Stimulated activated memory B cell treated with anti-CD40 and anti-IgM and Interleukin-4, amounts not matched to agents 10 μg/mL and 1 μg/mL and 100 μg/mL, for 72 hours (primary cell): ENCODE data around the gene TNFSF12.

ENCODE experiments used
- ATAC-seq: fragments of 150-1000 bp; cut with Tn5 transposase; 2 replicates; pipeline ENCODE4 v1.10.0; 2021
- H3K27ac Mint-ChIP-seq: one replicate; pipeline ENCODE4 v1.8.0; 2022; ENCODE audit warnings: mild to moderate bottlenecking, mixed read lengths
- H3K27me3 Mint-ChIP-seq: one replicate; pipeline ENCODE4 v1.8.0; 2022; ENCODE audit warnings: mixed read lengths
- H3K36me3 Mint-ChIP-seq: one replicate; pipeline ENCODE4 v1.8.0; 2022; ENCODE audit warnings: mixed read lengths
- H3K4me1 Mint-ChIP-seq: one replicate; pipeline ENCODE4 v1.8.0; 2022; ENCODE audit warnings: mixed read lengths
- H3K4me3 Mint-ChIP-seq: one replicate; pipeline ENCODE4 v1.8.0; 2022; ENCODE audit warnings: mild to moderate bottlenecking, moderate library complexity, mixed read lengths
- H3K9me3 Mint-ChIP-seq: one replicate; pipeline ENCODE4 v1.8.0; 2022; ENCODE audit warnings: mixed read lengths

The TNFSF12 gene, protein sequence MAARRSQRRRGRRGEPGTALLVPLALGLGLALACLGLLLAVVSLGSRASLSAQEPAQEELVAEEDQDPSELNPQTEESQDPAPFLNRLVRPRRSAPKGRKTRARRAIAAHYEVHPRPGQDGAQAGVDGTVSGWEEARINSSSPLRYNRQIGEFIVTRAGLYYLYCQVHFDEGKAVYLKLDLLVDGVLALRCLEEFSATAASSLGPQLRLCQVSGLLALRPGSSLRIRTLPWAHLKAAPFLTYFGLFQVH

DNA sequence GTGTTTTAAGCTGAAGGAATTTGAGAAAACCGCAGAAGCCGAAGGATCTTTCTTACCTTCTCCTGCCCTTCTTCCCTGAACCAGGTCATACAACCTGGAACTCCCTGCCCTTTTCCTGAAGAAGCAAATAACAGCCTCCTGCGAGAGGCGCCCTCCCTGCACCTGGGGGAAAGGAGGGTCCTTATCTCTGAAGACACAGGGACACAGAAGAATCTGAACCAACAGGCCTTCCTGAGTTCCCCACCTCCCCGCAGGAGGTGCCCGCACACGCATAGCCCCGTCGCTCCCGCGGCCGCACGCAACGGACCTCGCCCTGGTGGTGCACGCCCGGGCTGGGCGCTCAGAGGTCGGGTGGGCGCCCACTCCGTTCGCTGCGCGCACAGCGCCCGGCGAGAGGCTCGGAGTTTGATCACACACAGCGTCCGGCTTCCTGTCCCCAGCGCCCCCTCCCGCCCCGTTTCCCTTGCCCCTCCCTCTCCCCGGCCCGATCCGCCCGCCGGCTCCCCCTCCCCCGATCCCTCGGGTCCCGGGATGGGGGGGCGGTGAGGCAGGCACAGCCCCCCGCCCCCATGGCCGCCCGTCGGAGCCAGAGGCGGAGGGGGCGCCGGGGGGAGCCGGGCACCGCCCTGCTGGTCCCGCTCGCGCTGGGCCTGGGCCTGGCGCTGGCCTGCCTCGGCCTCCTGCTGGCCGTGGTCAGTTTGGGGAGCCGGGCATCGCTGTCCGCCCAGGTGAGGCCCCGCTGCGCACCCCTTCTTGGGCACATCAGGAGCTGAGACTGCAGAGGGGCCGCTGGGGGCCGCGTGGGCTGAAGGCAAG, at the start of gene TNFSF12:
TNFSF12 (plus strand) TSS at position 474 of the 816 bp plus-strand sequence; CDS start at position 570, 96 bp downstream.
- ATAC-seq: peak; percentile 75
- Mint-ChIP-seq H3K36me3 (peaks cover 4% of the 10 kb centered on the region), H3K27me3 (no peaks in the 10 kb centered on the region), H3K27ac (peak within 1 kb of the TSS; percentile 82), H3K4me1 (peaks cover 56% of the 10 kb centered on the region), H3K4me3 (peak within 1 kb of the TSS; percentile 79), H3K9me3 (no peaks in the 10 kb centered on the region)

DNA sequence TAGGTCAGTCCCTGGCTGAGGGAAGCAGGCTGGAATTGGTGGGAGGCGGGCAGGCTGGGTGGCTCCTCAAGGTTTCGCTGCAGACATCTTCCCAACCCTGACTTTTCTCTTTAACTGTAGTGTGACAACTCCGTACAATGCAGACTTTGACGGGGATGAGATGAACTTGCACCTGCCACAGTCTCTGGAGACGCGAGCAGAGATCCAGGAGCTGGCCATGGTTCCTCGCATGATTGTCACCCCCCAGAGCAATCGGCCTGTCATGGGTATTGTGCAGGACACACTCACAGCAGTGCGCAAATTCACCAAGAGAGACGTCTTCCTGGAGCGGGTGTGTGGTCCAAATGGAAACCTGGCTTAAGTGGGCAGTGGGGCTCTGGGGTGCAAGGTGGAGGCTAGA, 49.7 kb upstream of the TNFSF12 start:
- no peak overlapping the region for H3K27ac Mint-ChIP-seq
- H3K4me3 Mint-ChIP-seq: no peak overlapping the region
- peaks cover 6% of the 10 kb centered on the region for H3K4me1 Mint-ChIP-seq
- no peak for ATAC-seq
- H3K9me3 Mint-ChIP-seq: no peaks in the 10 kb centered on the region
- H3K36me3 Mint-ChIP-seq: peaks cover 76% of the 10 kb centered on the region
- H3K27me3 Mint-ChIP-seq: no peaks in the 10 kb centered on the region

DNA sequence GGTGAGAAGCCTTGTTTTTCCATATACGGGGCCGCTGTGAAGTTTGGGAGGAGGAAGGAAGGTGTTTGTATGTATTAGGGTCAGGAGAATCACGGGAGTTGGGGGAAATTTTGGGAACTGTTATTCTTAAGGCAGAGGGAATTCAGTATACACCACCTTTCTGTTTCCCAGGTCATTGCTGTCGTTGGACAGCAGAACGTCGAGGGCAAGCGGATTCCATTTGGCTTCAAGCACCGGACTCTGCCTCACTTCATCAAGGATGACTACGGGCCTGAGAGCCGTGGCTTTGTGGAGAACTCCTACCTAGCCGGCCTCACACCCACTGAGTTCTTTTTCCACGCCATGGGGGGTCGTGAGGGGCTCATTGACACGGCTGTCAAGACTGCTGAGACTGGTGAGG, 47.1 kb upstream of the TNFSF12 start:
- Mint-ChIP-seq H3K27me3 (no peaks in the 10 kb centered on the region), H3K36me3 (peaks cover 73% of the 10 kb centered on the region), H3K27ac (no peak overlapping the region), H3K4me1 (no peaks in the 10 kb centered on the region), H3K4me3 (no peak overlapping the region), H3K9me3 (no peaks in the 10 kb centered on the region)
- no peak for ATAC-seq

DNA sequence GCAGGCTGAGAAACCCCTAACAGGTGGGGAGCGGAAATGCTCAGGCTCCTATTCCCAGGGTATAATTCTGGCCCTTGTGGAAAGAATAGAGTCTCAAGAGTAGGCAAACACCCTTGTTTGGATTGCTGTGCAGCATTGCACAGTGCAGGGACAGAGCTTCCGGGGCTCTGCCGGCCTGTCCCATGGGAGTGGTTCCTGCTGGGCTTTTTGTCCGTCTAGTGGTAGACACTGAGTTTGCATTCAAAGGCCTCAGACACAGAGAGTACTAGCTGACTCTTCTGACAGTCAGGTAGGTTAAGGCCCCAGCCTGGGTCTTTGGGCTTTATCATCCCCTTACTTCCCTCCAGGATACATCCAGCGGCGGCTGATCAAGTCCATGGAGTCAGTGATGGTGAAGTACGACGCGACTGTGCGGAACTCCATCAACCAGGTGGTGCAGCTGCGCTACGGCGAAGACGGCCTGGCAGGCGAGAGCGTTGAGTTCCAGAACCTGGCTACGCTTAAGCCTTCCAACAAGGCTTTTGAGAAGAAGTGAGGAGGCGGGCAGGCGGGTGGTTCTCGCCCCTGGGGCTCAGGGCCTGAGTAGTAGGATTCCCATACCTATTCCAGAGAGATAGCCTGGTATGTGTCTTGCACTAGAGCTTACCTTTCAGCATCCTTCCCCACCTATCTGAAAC, 46.5 kb upstream of the TNFSF12 start:
- H3K4me1 Mint-ChIP-seq: no peaks in the 10 kb centered on the region
- no peaks in the 10 kb centered on the region for H3K9me3 Mint-ChIP-seq
- H3K27ac Mint-ChIP-seq: no peak overlapping the region
- peaks cover 70% of the 10 kb centered on the region for H3K36me3 Mint-ChIP-seq
- no peak for ATAC-seq
- H3K27me3 Mint-ChIP-seq: no peaks in the 10 kb centered on the region
- no peak overlapping the region for H3K4me3 Mint-ChIP-seq

DNA sequence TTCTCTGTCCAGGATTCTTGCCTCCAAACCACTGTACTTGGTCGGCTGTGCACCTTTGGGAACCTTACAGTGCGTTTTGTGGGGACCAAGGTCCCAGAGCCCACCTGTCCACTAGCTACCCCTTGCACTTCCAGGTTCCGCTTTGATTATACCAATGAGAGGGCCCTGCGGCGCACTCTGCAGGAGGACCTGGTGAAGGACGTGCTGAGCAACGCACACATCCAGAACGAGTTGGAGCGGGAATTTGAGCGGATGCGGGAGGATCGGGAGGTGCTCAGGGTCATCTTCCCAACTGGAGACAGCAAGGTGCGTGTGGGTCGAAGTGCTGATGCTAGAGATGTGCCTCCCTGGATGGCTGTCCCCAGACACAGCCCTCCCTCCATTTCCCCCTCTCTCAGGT, 45.9 kb upstream of the TNFSF12 start:
- Mint-ChIP-seq H3K4me3 (no peak overlapping the region), H3K27ac (peak overlapping the region; percentile 50), H3K4me1 (no peaks in the 10 kb centered on the region), H3K36me3 (peaks cover 69% of the 10 kb centered on the region), H3K27me3 (no peaks in the 10 kb centered on the region), H3K9me3 (no peaks in the 10 kb centered on the region)
- no peak for ATAC-seq

DNA sequence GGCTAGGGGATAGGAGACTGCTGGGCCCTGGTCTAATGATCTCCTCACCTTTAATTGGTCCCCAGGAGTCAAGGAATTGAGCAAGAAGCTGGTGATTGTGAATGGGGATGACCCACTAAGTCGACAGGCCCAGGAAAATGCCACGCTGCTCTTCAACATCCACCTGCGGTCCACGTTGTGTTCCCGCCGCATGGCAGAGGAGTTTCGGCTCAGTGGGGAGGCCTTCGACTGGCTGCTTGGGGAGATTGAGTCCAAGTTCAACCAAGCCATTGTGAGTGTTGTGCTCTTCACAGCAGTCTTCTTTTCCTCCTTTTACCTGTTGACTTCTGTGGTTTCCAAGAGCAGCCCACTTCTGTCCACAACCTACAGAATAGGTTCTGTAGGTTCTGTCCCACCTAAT, 45.3 kb upstream of the TNFSF12 start:
- Mint-ChIP-seq H3K27ac (peak overlapping the region; percentile 50), H3K36me3 (peaks cover 75% of the 10 kb centered on the region), H3K4me3 (no peak overlapping the region), H3K4me1 (no peaks in the 10 kb centered on the region), H3K9me3 (no peaks in the 10 kb centered on the region), H3K27me3 (no peaks in the 10 kb centered on the region)
- ATAC-seq: no peak

DNA sequence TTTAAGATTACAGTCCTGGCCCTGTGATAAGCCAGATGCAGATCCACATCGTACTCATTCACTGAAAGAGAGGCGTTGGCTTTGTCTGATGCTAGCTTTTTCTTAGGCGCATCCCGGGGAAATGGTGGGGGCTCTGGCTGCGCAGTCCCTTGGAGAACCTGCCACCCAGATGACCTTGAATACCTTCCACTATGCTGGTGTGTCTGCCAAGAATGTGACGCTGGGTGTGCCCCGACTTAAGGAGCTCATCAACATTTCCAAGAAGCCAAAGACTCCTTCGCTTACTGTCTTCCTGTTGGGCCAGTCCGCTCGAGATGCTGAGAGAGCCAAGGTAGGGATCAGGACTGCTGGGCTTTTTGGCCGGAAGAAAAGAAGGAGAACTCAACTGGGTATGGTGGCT, 40.7 kb upstream of the TNFSF12 start:
- Mint-ChIP-seq H3K27ac (no peak overlapping the region), H3K9me3 (no peaks in the 10 kb centered on the region), H3K4me3 (no peak overlapping the region), H3K4me1 (no peaks in the 10 kb centered on the region), H3K36me3 (peaks cover 78% of the 10 kb centered on the region), H3K27me3 (no peaks in the 10 kb centered on the region)
- ATAC-seq: no peak

DNA sequence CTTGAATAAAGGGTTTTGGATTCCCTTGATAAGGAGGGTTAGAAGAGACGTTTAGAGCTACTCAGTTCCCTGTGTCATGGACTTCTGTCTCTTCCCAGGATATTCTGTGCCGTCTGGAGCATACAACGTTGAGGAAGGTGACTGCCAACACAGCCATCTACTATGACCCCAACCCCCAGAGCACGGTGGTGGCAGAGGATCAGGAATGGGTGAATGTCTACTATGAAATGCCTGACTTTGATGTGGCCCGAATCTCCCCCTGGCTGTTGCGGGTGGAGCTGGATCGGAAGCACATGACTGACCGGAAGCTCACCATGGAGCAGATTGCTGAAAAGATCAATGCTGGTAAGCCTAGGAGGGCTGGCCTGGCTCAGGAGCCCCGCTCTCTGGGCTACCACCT, 40.0 kb upstream of the TNFSF12 start:
- Mint-ChIP-seq H3K27me3 (no peaks in the 10 kb centered on the region), H3K36me3 (peaks cover 78% of the 10 kb centered on the region), H3K4me3 (no peak overlapping the region), H3K27ac (no peak overlapping the region), H3K9me3 (no peaks in the 10 kb centered on the region), H3K4me1 (no peaks in the 10 kb centered on the region)
- no peak for ATAC-seq

DNA sequence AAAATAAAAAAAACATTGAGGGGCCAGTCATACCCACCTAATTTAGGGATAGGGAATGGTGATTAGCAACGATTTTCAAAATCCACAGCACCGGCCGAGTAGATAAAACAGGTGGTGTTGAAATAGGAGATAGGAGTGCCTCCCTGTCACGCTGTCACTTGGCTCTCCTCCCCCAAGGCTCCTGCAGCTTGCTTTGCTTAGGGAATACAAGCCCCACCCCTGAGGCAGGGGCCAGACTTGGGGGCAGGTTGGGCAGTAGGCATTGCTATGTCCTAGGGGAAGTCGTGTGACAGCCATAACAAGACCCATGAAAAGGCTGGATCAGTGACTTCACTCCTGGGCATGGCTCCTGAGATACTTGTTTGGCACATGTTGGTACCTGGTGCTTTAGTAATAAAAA, 38.9 kb upstream of the TNFSF12 start:
- H3K4me1 Mint-ChIP-seq: no peaks in the 10 kb centered on the region
- H3K27ac Mint-ChIP-seq: no peak overlapping the region
- peaks cover 74% of the 10 kb centered on the region for H3K36me3 Mint-ChIP-seq
- no peak for ATAC-seq
- no peaks in the 10 kb centered on the region for H3K9me3 Mint-ChIP-seq
- H3K4me3 Mint-ChIP-seq: no peak overlapping the region
- H3K27me3 Mint-ChIP-seq: no peaks in the 10 kb centered on the region

DNA sequence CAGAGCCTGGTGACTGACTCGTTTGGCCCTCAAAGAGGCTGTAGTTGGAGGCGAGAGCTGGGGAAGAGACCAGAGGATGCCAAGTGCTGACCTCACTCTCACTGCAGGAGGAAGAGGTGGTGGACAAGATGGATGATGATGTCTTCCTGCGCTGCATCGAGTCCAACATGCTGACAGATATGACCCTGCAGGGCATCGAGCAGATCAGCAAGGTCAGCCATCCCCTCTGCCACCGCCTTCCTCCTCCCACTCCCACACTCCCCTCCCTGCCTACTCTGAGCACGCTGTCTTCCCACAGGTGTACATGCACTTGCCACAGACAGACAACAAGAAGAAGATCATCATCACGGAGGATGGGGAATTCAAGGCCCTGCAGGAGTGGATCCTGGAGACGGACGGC, 37.8 kb upstream of the TNFSF12 start:
- H3K9me3 Mint-ChIP-seq: no peaks in the 10 kb centered on the region
- H3K4me3 Mint-ChIP-seq: no peak overlapping the region
- H3K4me1 Mint-ChIP-seq: no peaks in the 10 kb centered on the region
- H3K36me3 Mint-ChIP-seq: peaks cover 67% of the 10 kb centered on the region
- ATAC-seq: no peak
- H3K27me3 Mint-ChIP-seq: no peaks in the 10 kb centered on the region
- no peak overlapping the region for H3K27ac Mint-ChIP-seq

DNA sequence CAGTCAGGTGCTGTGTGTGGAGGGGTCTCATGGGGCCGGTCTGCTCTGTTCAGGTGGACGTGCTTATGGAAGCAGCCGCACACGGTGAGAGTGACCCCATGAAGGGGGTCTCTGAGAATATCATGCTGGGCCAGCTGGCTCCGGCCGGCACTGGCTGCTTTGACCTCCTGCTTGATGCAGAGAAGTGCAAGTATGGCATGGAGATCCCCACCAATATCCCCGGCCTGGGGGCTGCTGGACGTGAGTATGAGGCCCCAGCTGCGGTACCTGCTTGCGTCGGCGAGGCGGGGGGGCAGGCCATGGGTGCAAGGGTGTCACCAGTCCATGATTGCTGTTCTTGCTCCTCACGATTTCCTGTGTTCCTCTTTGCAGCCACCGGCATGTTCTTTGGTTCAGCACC, 36.8 kb upstream of the TNFSF12 start:
- no peak overlapping the region for H3K27ac Mint-ChIP-seq
- ATAC-seq: no peak
- no peaks in the 10 kb centered on the region for H3K4me1 Mint-ChIP-seq
- peaks cover 58% of the 10 kb centered on the region for H3K36me3 Mint-ChIP-seq
- H3K9me3 Mint-ChIP-seq: no peaks in the 10 kb centered on the region
- no peak overlapping the region for H3K4me3 Mint-ChIP-seq
- H3K27me3 Mint-ChIP-seq: no peaks in the 10 kb centered on the region

DNA sequence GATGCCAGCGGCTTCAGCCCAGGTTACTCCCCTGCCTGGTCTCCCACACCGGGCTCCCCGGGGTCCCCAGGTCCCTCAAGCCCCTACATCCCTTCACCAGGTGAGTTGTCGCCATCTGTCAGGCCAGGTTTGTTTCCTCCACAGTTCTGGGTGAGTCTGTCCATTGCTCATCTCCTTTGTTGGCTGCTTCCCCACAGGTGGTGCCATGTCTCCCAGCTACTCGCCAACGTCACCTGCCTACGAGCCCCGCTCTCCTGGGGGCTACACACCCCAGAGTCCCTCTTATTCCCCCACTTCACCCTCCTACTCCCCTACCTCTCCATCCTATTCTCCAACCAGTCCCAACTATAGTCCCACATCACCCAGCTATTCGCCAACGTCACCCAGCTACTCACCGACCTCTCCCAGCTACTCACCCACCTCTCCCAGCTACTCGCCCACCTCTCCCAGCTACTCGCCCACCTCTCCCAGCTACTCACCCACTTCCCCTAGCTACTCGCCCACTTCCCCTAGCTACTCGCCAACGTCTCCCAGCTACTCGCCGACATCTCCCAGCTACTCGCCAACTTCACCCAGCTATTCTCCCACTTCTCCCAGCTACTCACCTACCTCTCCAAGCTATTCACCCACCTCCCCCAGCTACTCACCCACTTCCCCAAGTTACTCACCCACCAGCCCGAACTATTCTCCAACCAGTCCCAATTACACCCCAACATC, 35.9 kb upstream of the TNFSF12 start:
- Mint-ChIP-seq H3K27ac (no peak overlapping the region), H3K36me3 (peaks cover 55% of the 10 kb centered on the region)
- no peak for ATAC-seq

DNA sequence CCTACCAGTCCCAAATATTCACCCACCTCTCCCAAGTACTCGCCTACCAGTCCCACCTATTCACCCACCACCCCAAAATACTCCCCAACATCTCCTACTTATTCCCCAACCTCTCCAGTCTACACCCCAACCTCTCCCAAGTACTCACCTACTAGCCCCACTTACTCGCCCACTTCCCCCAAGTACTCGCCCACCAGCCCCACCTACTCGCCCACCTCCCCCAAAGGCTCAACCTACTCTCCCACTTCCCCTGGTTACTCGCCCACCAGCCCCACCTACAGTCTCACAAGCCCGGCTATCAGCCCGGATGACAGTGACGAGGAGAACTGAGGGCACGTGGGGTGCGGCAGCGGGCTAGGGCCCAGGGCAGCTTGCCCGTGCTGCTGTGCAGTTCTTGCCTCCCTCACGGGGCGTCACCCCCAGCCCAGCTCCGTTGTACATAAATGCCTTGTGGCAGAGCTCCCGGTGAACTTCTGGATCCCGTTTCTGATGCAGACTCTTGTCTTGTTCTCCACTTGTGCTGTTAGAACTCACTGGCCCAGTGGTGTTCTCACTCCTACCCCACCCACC, 34.9 kb upstream of the TNFSF12 start:
- Mint-ChIP-seq H3K36me3 (peaks cover 46% of the 10 kb centered on the region), H3K4me3 (no peak overlapping the region), H3K27me3 (no peaks in the 10 kb centered on the region), H3K4me1 (no peaks in the 10 kb centered on the region), H3K9me3 (no peaks in the 10 kb centered on the region), H3K27ac (peak overlapping the region; percentile 0)
- no peak for ATAC-seq

More for the DNA sequence above, 35.9 kb upstream of the TNFSF12 start:
- Mint-ChIP-seq H3K27me3 (no peaks in the 10 kb centered on the region), H3K9me3 (no peaks in the 10 kb centered on the region), H3K4me3 (no peak overlapping the region), H3K4me1 (no peaks in the 10 kb centered on the region)

DNA sequence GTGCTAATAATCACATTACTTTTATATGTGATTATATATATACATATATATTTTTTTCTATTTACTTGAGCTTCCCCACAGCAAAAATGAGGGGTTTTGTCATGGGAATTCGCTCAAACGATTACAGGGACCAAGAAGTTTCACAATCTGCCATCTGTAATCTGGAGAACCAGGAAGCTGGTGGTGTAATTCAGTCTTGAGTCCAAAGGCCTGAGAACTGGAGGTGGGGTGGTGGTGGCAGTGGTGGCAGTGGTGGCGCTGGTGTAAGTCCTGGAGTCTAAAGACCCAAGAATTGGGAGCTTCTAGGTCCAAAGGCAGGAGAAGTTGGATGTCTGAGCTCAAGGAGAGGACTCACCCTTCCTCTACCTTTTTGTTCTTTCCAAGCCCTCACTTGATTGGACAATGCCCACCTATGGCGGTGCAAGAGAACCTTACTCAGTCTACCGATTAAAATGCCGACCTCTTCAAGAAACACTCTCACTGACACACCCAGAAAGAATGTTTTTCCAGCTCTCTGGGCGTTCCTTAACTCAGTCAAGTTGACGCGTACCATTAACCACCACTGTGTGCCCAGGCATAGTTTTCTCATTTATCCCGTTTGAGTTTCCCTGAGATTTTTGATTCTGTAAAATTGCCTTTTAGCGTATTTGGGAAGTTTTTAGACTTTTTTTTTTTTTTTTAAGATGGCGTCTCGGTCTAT, 32.8 kb upstream of the TNFSF12 start:
- Mint-ChIP-seq H3K36me3 (peaks cover 32% of the 10 kb centered on the region), H3K27ac (no peak overlapping the region), H3K9me3 (no peaks in the 10 kb centered on the region), H3K4me1 (no peaks in the 10 kb centered on the region), H3K27me3 (no peaks in the 10 kb centered on the region), H3K4me3 (no peak overlapping the region)
- ATAC-seq: no peak
